ENCODE measurements around the gene KDSR. TPM values are rescaled to one million over a fixed set of nuclear protein-coding genes. Genes with fewer than 3 reads are reported as not detected.

KDSR gene
- total and polyA plus RNA-seq, 2 of the 13 experiments (the other 11 are each of a cell fraction or from before 2014, with no cell fraction given): 10.4 to 20.9 TPM

DNA sequence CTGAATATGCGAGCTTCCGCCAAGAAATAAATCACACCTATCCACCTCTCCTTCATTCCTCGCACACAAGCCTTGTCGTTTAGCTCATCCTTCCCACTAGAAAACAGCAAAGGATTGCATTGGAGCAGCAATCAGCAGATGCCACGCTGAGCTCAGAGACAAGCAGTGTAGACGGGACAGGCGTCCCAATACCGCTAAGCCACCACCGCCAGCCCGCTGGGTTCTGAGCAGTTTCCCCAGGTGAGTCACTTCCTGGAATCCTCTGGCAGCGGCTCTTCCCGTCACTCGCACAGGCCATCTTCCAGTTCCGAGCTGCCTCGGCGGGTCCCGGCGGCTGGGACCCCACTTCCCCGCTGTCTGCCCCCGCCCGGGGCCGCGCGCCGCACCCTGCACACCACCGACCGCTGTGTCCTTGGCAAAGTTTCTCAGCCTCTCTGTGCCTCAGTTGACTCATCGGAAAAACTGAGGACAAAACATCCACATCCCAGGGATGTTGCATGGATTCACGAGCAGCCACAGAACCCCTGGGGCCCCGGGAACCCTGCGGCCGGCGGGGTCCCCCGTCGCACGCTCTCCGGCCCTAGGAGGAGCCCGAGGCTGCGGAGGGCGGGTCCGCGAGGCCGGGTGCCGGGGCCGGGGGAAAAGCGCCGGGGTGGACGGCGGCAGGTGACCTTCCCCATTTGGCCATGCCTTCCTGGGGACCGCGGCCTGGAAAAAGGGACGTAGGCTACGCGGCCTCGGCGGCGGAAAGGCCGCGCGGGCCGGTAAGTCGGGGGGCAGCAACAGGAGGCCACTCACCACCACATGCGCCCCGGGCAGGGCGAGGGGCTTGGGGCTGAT is 573 bp downstream of the KDSR start (continued):
- TF ChIP-seq ZBTB34 (CRISPR knock-in tag; IDR thresholded peaks at IDR 0.05): no peak
- TF ChIP-seq ZNF180 (CRISPR knock-in tag; IDR thresholded peaks at IDR 0.05; ENCODE audit: borderline replicate concordance, low read depth): no peak
- TF ChIP-seq, protein P1, sequence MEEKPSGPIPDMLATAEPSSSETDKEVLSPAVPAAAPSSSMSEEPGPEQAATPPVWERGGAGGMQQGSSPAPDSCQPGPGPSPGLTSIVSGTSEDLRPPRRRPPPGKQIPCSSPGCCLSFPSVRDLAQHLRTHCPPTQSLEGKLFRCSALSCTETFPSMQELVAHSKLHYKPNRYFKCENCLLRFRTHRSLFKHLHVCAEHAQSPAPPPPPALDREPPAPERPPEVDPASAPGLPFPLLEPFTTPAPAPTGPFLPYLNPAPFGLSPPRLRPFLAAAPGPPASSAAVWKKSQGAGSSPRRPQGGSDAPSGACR (CRISPR knock-in tag; IDR thresholded peaks at IDR 0.05): no peak
- TF ChIP-seq ZNF709 (CRISPR knock-in tag; IDR thresholded peaks at IDR 0.05): peak; percentile 21; the same call in 1 of the 2 replicates
- TF ChIP-seq MAFK (conservative IDR thresholded peaks at IDR 0.05 in 1 of 2, IDR thresholded peaks at IDR 0.05 in 1 of 2; ENCODE audit: low read length in 2 of 2): no peak
- TF ChIP-seq, protein P2, sequence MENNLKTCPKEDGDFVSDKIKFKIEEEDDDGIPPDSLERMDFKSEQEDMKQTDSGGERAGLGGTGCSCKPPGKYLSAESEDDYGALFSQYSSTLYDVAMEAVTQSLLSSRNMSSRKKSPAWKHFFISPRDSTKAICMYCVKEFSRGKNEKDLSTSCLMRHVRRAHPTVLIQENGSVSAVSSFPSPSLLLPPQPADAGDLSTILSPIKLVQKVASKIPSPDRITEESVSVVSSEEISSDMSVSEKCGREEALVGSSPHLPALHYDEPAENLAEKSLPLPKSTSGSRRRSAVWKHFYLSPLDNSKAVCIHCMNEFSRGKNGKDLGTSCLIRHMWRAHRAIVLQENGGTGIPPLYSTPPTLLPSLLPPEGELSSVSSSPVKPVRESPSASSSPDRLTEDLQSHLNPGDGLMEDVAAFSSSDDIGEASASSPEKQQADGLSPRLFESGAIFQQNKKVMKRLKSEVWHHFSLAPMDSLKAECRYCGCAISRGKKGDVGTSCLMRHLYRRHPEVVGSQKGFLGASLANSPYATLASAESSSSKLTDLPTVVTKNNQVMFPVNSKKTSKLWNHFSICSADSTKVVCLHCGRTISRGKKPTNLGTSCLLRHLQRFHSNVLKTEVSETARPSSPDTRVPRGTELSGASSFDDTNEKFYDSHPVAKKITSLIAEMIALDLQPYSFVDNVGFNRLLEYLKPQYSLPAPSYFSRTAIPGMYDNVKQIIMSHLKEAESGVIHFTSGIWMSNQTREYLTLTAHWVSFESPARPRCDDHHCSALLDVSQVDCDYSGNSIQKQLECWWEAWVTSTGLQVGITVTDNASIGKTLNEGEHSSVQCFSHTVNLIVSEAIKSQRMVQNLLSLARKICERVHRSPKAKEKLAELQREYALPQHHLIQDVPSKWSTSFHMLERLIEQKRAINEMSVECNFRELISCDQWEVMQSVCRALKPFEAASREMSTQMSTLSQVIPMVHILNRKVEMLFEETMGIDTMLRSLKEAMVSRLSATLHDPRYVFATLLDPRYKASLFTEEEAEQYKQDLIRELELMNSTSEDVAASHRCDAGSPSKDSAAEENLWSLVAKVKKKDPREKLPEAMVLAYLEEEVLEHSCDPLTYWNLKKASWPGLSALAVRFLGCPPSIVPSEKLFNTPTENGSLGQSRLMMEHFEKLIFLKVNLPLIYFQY (CRISPR knock-in tag; IDR thresholded peaks at IDR 0.05; ENCODE audit: borderline replicate concordance): peak; percentile 56; the same call in 1 of the 2 replicates
- peak; percentile 9; the same call in 1 of the 2 replicates for TF ChIP-seq PHF8 (CRISPR knock-in tag; IDR thresholded peaks at IDR 0.05)
- TF ChIP-seq, protein P3, sequence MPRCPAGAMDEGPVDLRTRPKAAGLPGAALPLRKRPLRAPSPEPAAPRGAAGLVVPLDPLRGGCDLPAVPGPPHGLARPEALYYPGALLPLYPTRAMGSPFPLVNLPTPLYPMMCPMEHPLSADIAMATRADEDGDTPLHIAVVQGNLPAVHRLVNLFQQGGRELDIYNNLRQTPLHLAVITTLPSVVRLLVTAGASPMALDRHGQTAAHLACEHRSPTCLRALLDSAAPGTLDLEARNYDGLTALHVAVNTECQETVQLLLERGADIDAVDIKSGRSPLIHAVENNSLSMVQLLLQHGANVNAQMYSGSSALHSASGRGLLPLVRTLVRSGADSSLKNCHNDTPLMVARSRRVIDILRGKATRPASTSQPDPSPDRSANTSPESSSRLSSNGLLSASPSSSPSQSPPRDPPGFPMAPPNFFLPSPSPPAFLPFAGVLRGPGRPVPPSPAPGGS (CRISPR knock-in tag; IDR thresholded peaks at IDR 0.05): no peak
- no peak for TF ChIP-seq ZNF326 (CRISPR knock-in tag; IDR thresholded peaks at IDR 0.05; ENCODE audit: borderline replicate concordance)
- no peak for TF ChIP-seq WIZ (CRISPR knock-in tag; IDR thresholded peaks at IDR 0.05)
- no peak for TF ChIP-seq PRDM10 (CRISPR knock-in tag; IDR thresholded peaks at IDR 0.05; ENCODE audit: low read depth)
- TF ChIP-seq THAP11 (CRISPR knock-in tag; IDR thresholded peaks at IDR 0.05): no peak
- TF ChIP-seq ETV5 (CRISPR knock-in tag; IDR thresholded peaks at IDR 0.05; ENCODE audit: borderline replicate concordance): peak; percentile 79
- no peak for TF ChIP-seq ZZZ3 (CRISPR knock-in tag; IDR thresholded peaks at IDR 0.05; ENCODE audit: borderline replicate concordance)
- TF ChIP-seq SALL2 (CRISPR knock-in tag; IDR thresholded peaks at IDR 0.05): 0 out of 2 replicates have a peak, but pooled peaks have one; percentile 34
- TF ChIP-seq ARHGAP35 (CRISPR knock-in tag; IDR thresholded peaks at IDR 0.05; ENCODE audit: borderline replicate concordance): no peak
- peak; percentile 80 for TF ChIP-seq ELF1 (CRISPR knock-in tag; IDR thresholded peaks at IDR 0.05)

Measured in HepG2 (cell line).